Fibroblast of the conjunctiva (primary cell): ENCODE data around the gene ABHD8.

Experiments used
- DNase-seq: peaks from one replicate; pipeline ENCODE4 v3.0.0-alpha.2; 2010; ENCODE audit warnings: low read depth

ABHD8 gene

GRCh38 chr19:17333611-17334413 lies 30.6 kb upstream of the ABHD8 start:
- no peak for DNase-seq

GRCh38 chr19:17332677-17333581 lies 29.7 kb upstream of the ABHD8 start:
- no peak for DNase-seq

- no peak for DNase-seq
Measured at GRCh38 chr19:17332360-17332676, 29.1 kb upstream of the ABHD8 start.

GRCh38 chr19:17331045-17331558 lies 27.9 kb upstream of the ABHD8 start:
- DNase-seq = no peak

GRCh38 chr19:17330262-17331044 lies 27.2 kb upstream of the ABHD8 start:
- DNase-seq = no peak

GRCh38 chr19:17329366-17330261 lies 26.4 kb upstream of the ABHD8 start:
- no peak for DNase-seq

- DNase-seq = no peak
Measured at GRCh38 chr19:17328517-17329365, 25.5 kb upstream of the ABHD8 start.

- no peak for DNase-seq
Measured at GRCh38 chr19:17327654-17328516, 24.7 kb upstream of the ABHD8 start.

- no peak for DNase-seq
Measured at GRCh38 chr19:17327068-17327653, 23.9 kb upstream of the ABHD8 start.

GRCh38 chr19:17326595-17326966 lies 23.4 kb upstream of the ABHD8 start:
- no peak for DNase-seq

- no peak for DNase-seq
Measured at GRCh38 chr19:17325881-17326594, 22.8 kb upstream of the ABHD8 start.

GRCh38 chr19:17325133-17325532 lies 21.9 kb upstream of the ABHD8 start:
- DNase-seq = no peak

- DNase-seq = no peak
Measured at GRCh38 chr19:17324357-17325114, 21.3 kb upstream of the ABHD8 start.

GRCh38 chr19:17323964-17324332 lies 20.7 kb upstream of the ABHD8 start:
- DNase-seq = no peak

GRCh38 chr19:17323300-17323963 lies 20.2 kb upstream of the ABHD8 start:
- no peak for DNase-seq

- no peak for DNase-seq
Measured at GRCh38 chr19:17322854-17323253, 19.6 kb upstream of the ABHD8 start.
